Psoas muscle (tissue), 8 donors: Measurements from ENCODE around the gene PTPN22. TPM values are rescaled to one million over a fixed set of nuclear protein-coding genes. Genes with fewer than 3 reads are reported as not detected.

Experiments used
- ATAC-seq, 4 donors: fragments of 200-7000 bp; cut with Tn5 transposase; one replicate each; pipeline ENCODE4 v1.9.1; 2020; ENCODE audit warnings: moderate library complexity in 3 of 4, mild to moderate bottlenecking in 2 of 4
- DNase-seq, 2 donors: peaks; one replicate each; pipeline ENCODE4 v3.0.0-alpha.2; 2020
- H3K27ac ChIP-seq: fragments of 200-600 bp; one replicate; pipeline ENCODE4 v1.8.0; 2022
- H3K27me3 ChIP-seq, 3 donors: fragments of 200-600 bp in 1 of 3; one replicate each; pipeline versions ENCODE4 v1.6.1 to v1.8.0; 2013 to 2022; ENCODE audit warnings: low read length in 2 of 3, mild to moderate bottlenecking in 2 of 3, moderate library complexity in 1 of 3; ENCODE audit not compliant: insufficient read depth in 3 of 3
- H3K36me3 ChIP-seq, 2 donors: fragments of 200-600 bp in 1 of 2; one replicate each; pipeline versions ENCODE4 v1.6.1 to v1.8.0; 2013 to 2022; ENCODE audit warnings: low read depth in 1 of 2, mild to moderate bottlenecking in 1 of 2, moderate library complexity in 1 of 2; ENCODE audit not compliant: insufficient read depth in 1 of 2
- H3K4me1 ChIP-seq: fragments of 200-600 bp; one replicate; pipeline ENCODE4 v1.8.0; 2022
- H3K4me3 ChIP-seq: fragments of 200-600 bp; one replicate; pipeline ENCODE4 v1.8.0; 2022; ENCODE audit warnings: mild to moderate bottlenecking
- H3K9me3 ChIP-seq: fragments of 200-600 bp; one replicate; pipeline ENCODE4 v1.8.0; 2022
- CTCF ChIP-seq: fragments of 200-600 bp; IDR thresholded peaks from one replicate; pipeline ENCODE4 v1.8.0; 2022; ENCODE audit warnings: antibody characterized with exemption
- WGBS, 3 donors: extraction: QIAGEN DNeasy Blood & Tissue Kit; methylation state at CpG; one replicate each; pipeline versions ENCODE4 v1.1.6 to v1.1.7; 2013; 5-methylcytosine and 5-hydroxymethylcytosine counted together
- intact Hi-C, 2 donors: fragments of 100-400 bp; cut with DNase I; formaldehyde crosslinking; loops; one replicate each; pipeline versions ENCODE4 v1.11.0 to v1.14.2; 2022
- polyA plus RNA-seq, 3 donors: library from polyadenylated mRNA; stranded (reverse); fragments of 200-250 nt; gene quantifications; one replicate each; pipeline ENCODE4 v1.2.3, GENCODE V29; 2013
- total RNA-seq, 4 donors: library from RNA; stranded (reverse); fragmentation: NEBNext Ultra II Directional in 2 of 4; extraction: Animal tissue kit (Norgen Biotek cat#: 25700) in 2 of 4; gene quantifications; one replicate each; pipeline versions ENCODE4 v1.2.1 to v1.2.4, GENCODE V29; 2021 to 2023
- donor health status: healthy with polysubstance abuse.
- donor health status: DM: no; HTN: no; CAD: no; lungs with moderate emphysema.
- donor health status: Bipolar disorder and iron deficiency.
- donor health status: healthy.
- donor health status: DM: yes; HTN: yes; CAD: no.
- donor health status: DM: no; HTN: no; CAD: no.
- donor health status: DM: no; HTN: no; CAD: no.
- donor health status: DM: yes; HTN: yes; CAD: no.

PTPN22 gene
- total and polyA plus RNA-seq, 7 donors = 0.10 to 0.71 (median 0.39) TPM

GRCh38 chr1:113874012-113874879 is 2.7 kb upstream of the PTPN22 start:
- intact Hi-C loops = no loop called here
- no peak for DNase-seq
- H3K9me3 ChIP-seq = no peaks in the 10 kb centered on the region
- no peak overlapping the region for H3K4me3 ChIP-seq
- no peaks in the 10 kb centered on the region for H3K4me1 ChIP-seq
- WGBS, 3 donors = 74 to 92% (median 86%) methylated on average over 1 of the region's 1 CpG
- TF ChIP-seq CTCF = no peak
- H3K27ac ChIP-seq = no peak overlapping the region
- no peaks in the 10 kb centered on the region for H3K27me3 ChIP-seq
- no peaks in the 10 kb centered on the region for H3K36me3 ChIP-seq
- no peak for ATAC-seq

- peak overlapping the region; percentile 30 for H3K27ac ChIP-seq
Measured at GRCh38 chr1:113872219-113872935, 865 bp upstream of the PTPN22 start.

GRCh38 chr1:113870778-113871177 is 734 bp downstream of the PTPN22 start:
- Histone ChIP-seq H3K4me3 (no peak overlapping the region), H3K36me3 (no peaks in the 10 kb centered on the region), H3K9me3 (no peaks in the 10 kb centered on the region), H3K4me1 (no peaks in the 10 kb centered on the region), H3K27ac (no peak overlapping the region), H3K27me3 (no peaks in the 10 kb centered on the region)
- ATAC-seq (no peak), DNase-seq (no peak)
- TF ChIP-seq CTCF = no peak
- intact Hi-C loops = no loop called here
- WGBS, 3 donors = 86 to 93% (median 90%) methylated on average over 3 of the region's 3 CpGs

More at GRCh38 chr1:113872219-113872935, 865 bp upstream of the PTPN22 start:
- no peak for DNase-seq
- Histone ChIP-seq H3K9me3 (no peaks in the 10 kb centered on the region), H3K4me1 (no peaks in the 10 kb centered on the region), H3K4me3 (no peak overlapping the region), H3K36me3 (no peaks in the 10 kb centered on the region), H3K27me3 (no peaks in the 10 kb centered on the region)
- TF ChIP-seq CTCF = no peak
- no peak for ATAC-seq
- intact Hi-C loops = no loop called here

- WGBS, 3 donors = 89 to 94% (median 89%) methylated on average over 4 of the region's 4 CpGs
Measured at GRCh38 chr1:113868387-113869083, 3.0 kb downstream of the PTPN22 start.

More at GRCh38 chr1:113868387-113869083, 3.0 kb downstream of the PTPN22 start:
- Histone ChIP-seq H3K4me1 (no peaks in the 10 kb centered on the region), H3K27ac (no peak overlapping the region), H3K36me3 (no peaks in the 10 kb centered on the region), H3K4me3 (no peak overlapping the region), H3K27me3 (no peaks in the 10 kb centered on the region), H3K9me3 (no peaks in the 10 kb centered on the region)
- no peak for TF ChIP-seq CTCF
- intact Hi-C loops = no loop called here
- no peak for ATAC-seq
- no peak for DNase-seq
